AML-193 (cell line): Measurements from ENCODE around the gene C22orf31.
"Not testable (repeated sequence)": the region's sequence is repeated elsewhere in the genome, so short reads cannot be mapped to it uniquely, and the experiment has no call there.

Experiments used
- DNase-seq, 2 experiments: peaks; one replicate each; lab custom pipeline; 2025; lab: John Stamatoyannopoulos, UW

Gene C22orf31

GRCh38 chr22:29055192-29055830 lies 6.3 kb downstream of the C22orf31 start:
- DNase-seq, result no peak

- DNase-seq, result no peak
These were observed 7.3 kb downstream of the C22orf31 start for GRCh38 chr22:29054251-29054767.

- DNase-seq, result no peak
These were observed 8.5 kb downstream of the C22orf31 start for GRCh38 chr22:29053048-29053702.

GRCh38 chr22:29050457-29050856 lies 11.2 kb downstream of the C22orf31 start:
- DNase-seq, result no peak

- no peak for DNase-seq
These were observed 11.9 kb downstream of the C22orf31 start for GRCh38 chr22:29049655-29050263.

- no peak for DNase-seq
These were observed 12.6 kb downstream of the C22orf31 start for GRCh38 chr22:29048822-29049654.

GRCh38 chr22:29044657-29045176 lies 16.9 kb downstream of the C22orf31 start:
- DNase-seq, result no peak

GRCh38 chr22:29043906-29044575 lies 17.6 kb downstream of the C22orf31 start:
- DNase-seq, result no peak

GRCh38 chr22:29041408-29041807 lies 20.2 kb downstream of the C22orf31 start:
- no peak for DNase-seq

- DNase-seq, result peak; percentile 53 to 65
These were observed 21.0 kb downstream of the C22orf31 start for GRCh38 chr22:29040385-29041275.

- not testable (repeated sequence) for DNase-seq
These were observed 21.9 kb downstream of the C22orf31 start for GRCh38 chr22:29039684-29040083.

GRCh38 chr22:29039148-29039547 lies 22.5 kb downstream of the C22orf31 start:
- DNase-seq, result no peak

- DNase-seq, result no peak
These were observed 24.2 kb downstream of the C22orf31 start for GRCh38 chr22:29037340-29037932.

GRCh38 chr22:29032584-29032983 lies 29.0 kb downstream of the C22orf31 start:
- no peak for DNase-seq

GRCh38 chr22:29032014-29032475 lies 29.6 kb downstream of the C22orf31 start:
- DNase-seq, result no peak

- DNase-seq, result no peak
These were observed 30.2 kb downstream of the C22orf31 start for GRCh38 chr22:29031227-29032011.

- no peak for DNase-seq
These were observed 30.9 kb downstream of the C22orf31 start for GRCh38 chr22:29030618-29031226.

- DNase-seq, result no peak
These were observed 31.5 kb downstream of the C22orf31 start for GRCh38 chr22:29030016-29030617.
